IPS DF 19.7 (cell line): ENCODE data around the gene FYCO1.

Source experiments
- DNase-seq: peaks from one replicate; pipeline ENCODE4 v3.0.0-alpha.2; 2013; ENCODE audit warnings: low read depth, low spot score

FYCO1 gene

DNA sequence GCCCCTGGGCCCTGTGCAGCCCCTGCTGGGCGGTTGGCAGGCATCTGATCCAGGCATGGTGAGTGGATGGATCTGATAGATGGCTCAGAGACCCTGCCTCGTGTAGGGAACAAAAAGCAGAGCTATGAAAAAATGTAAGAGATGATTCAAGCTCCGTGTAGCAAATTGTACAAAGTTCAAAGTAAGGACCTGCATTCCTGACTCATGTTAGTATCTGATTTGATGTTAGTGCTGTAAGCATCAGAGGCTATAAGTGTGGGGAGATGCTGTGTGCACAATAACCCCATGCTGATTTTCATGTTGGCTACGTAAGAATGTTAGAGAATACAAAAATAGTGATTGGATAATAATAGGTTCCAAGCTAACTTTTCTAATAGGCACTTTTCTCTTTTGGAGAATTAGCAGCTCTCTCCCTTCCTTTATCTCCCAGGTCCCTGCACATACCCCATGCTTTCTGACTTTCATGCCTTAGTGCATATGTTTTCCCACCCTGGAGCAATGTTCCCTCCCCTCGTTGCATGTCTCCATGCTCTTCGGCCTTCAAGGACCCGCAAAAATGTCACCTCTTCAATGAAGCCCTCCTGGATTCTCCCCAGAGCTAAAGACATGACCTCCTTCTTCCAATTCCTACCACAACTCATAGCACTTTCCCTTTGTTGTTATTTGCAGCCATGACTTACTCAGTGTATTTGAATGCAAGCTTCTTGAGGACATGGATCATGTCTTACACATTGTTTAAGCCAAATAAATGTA lies 107.7 kb downstream of the FYCO1 start:
- no peak for DNase-seq

- DNase-seq: no peak
Measured at GRCh38 chr3:45887285-45887684, 108.3 kb downstream of the FYCO1 start.

DNA sequence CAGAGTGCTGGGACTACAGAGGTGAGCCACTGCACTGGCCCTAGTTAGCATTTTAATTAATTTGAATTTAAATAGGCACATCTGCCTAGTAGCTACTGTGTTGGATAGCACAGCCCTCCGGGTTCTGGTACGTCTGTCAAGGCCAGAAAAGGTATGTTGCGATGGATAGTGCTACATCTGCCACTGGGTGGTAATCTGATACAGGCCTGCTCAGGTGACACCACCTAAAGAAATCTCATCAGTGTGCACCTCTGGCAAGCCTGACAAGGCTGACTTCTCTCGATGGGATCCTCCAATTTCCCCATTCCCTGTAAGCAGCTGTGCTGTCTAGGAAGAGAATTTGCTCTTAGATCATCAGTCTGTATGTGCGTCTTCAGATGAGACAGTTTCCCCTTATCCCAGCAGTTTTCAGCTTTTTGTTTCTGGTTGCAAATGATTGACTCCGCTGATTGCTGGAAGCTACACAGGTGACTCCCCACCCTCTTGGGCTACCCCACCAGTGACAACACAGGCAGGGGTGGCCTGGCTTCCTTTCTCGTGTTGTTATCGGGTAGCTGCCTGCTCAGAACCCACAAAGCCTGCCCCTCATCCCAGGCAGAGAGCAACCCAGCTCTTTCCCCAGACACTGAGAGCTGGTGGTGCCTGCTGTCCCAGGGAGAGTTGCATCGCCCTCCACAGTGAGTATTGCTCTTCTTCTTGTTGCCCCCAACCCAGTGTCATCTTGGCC lies 109.5 kb downstream of the FYCO1 start, which contains the start of gene CCR9:
CCR9 (plus strand) TSS at position 565 of the 727 bp plus-strand sequence. CDS start 8,391 bp downstream, outside the sequence.
- DNase-seq: no peak

DNA sequence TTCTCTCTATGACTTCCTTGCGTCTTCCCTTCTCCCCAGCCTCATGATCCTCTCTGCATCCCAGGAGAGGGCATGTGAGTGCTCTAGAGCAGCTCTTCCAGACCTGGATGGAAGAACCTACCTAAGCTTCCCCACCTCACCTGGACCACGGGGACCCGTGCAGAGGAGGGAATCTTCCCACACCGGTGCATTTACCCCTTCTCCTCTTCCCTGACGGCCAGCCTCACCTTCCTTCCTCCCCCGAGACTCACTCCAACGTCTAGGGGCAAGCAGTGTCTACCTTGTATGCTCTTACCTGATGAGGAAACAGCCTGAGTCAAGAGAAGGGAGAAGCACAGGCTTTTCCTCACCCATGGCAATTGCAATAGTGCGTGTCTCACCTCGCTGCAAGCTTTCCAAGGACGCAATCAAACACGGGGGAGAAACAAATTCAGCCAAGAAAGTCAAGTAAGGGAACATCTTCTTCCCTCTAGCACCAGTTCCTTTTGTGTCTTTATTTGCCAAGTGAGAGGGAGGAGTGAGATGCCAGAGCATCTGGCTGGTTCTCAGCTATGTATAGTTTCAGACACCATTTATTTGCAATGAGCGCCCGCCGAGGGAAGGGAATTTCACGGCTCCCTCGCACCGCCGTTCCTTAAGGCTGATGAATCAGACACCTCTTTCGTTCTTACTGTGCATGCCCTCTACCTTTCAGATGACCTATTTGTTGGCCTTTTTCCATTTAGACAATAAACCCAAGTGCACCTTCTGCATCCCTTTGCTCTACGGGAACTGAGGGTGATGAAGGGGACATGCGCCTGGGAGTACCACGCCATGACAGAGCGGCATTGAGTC lies 111.0 kb downstream of the FYCO1 start:
- no peak for DNase-seq

DNA sequence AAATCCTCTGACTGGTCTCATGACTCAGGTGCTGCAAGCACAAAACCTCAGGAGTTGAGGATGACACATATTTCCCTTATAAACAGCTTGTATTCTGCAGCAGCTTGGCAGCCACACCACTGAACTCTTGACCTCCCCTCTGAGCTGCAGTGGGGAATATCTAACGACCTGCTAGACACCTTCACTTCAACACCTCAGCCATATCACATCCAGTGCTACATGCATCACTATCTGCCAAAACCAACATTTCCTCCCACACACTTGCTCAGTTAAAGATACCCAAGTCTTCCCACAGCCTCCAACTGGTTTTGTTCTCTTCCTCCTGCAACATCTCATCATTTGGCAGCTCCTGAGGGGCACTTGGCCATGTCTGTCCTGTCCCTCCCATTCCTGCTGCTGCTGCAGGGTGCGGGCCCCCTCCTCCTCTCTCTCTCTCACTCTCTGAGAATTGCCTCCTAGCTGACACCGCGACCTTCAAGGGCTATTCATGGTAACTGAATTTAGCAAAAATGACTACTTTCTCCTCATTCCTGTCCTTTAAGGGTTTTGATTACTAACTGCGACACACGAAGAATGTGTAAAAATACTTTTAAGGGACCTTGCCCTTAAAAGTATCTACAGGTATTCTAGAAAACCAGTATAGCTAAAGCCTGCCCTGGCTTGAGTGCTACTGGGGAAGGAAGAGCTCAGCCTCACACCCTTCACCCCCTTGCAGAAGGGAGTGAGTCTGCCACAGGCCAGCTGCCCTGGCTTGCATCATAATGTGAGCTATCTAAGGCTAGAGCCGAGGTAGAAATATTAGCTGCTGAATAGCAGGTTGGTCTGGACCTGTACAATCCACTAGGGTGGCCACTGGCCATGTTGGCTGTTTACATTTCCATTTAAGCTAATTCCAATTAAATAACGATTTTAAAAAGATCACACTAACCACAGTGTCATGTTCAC lies 114.3 kb downstream of the FYCO1 start:
- DNase-seq: no peak

GRCh38 chr3:45880725-45881077 lies 114.9 kb downstream of the FYCO1 start:
- no peak for DNase-seq

- DNase-seq: no peak
Measured at GRCh38 chr3:45878124-45878523, 117.5 kb downstream of the FYCO1 start.

DNA sequence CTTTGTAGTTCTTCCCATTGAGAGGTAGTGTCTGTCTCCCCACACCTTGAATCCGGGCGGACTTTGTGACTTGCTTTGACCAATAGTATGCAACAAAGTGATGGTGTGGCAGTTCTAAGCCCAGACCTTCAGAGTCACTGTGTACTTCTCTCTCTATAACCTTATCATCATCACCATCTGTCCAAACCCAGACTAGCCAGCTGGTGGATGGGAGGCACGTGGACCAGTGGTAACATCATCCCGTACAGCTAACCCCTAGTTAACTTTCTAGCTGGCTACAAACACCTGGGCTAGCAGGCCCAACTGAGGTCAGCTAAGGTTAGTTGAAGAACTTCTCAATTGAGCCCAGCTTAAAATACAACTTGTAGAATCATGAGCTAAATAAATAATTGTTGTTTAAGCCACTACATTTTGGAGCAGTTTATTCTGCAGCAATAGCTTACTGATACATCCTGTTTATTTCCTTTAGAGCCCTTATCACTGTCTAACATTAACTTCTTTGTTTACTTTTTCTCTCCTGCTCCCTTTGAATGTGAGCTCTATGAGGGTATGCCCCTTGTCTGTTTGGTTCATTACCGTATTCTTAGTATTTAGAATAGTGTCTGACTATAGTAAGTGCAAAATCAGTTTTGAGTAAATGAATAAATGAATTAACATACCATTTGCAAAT lies 120.8 kb downstream of the FYCO1 start:
- no peak for DNase-seq

- no peak for DNase-seq
Measured at GRCh38 chr3:45873638-45874037, 122.0 kb downstream of the FYCO1 start.

DNA sequence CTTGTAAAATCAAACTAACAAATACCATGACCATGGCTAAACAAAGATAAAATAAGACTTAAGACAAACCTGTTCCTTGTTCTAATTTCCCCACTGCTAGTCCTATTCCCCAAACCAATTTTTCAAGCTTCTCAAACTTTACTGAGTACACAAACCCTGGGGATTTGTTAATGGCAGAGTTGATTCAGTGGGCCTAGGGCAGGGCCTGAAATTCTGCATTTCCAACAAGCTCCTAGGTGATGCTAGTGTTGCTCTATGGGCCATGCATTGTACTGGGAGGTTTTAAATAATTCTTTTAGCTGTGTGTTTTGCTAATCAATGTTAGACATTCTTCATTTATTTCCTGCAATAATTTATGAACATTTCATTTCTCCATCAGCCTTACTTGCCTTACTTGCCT lies 122.6 kb downstream of the FYCO1 start:
- DNase-seq: no peak

DNA sequence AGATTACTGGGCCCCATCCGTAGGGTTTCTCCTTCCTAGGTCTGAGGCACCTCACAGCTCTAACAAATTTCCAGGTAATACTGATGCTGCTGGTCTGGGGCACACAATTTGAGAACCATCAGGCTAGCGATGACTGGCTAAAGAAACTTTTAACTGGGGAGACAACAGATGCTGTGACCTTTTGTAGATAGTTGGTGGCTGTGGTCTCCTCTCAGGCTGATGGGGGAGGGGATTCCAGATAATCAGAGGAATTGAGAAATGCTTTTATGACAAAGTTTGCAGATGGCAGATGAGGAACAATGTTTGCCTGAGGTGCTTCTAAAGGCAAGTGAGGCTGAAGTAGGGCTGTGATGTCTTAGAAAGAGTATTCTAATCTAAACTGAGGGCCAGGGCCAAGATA lies 123.1 kb downstream of the FYCO1 start:
- no peak for DNase-seq

DNA sequence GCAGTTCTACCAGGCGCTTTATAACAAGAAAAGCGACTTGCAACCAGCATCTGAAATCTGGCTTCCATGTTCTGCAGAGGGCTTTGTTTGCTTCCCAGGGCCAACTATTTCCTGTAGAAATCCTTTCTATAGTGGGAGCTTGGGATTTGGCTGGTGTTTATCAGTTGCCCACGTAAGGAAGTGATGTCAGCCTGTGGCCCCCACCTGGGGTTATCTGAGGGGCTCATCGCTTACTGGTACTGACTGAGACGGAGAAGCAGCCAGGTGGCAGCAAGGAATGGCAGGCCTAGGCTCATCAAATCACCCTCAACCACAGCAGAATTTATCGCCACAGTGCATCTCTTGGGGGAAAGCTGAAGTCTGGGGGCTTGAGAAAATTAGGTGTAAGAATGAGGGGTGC lies 123.8 kb downstream of the FYCO1 start:
- no peak for DNase-seq

DNA sequence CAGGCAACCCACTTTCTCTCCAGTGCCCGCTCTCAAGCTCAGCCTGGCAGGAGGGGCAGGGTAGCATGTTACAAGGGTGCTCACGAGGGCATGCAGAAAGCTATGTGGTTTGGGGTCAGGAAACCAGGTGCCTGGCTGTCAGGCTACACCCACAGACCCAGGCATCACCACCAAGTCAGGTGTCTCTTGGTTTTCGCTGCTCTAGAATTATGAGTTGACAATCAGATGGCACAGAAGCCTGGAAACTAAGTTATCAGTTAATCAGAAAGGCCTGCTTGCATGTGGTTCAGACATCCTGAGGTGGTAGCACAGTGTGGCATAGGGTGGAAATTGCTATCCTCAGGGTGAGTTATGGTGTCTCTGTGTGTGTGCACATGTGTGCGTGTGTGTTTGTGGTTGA lies 125.5 kb downstream of the FYCO1 start:
- no peak for DNase-seq

GRCh38 chr3:45869638-45870037 lies 126.0 kb downstream of the FYCO1 start:
- no peak for DNase-seq

DNA sequence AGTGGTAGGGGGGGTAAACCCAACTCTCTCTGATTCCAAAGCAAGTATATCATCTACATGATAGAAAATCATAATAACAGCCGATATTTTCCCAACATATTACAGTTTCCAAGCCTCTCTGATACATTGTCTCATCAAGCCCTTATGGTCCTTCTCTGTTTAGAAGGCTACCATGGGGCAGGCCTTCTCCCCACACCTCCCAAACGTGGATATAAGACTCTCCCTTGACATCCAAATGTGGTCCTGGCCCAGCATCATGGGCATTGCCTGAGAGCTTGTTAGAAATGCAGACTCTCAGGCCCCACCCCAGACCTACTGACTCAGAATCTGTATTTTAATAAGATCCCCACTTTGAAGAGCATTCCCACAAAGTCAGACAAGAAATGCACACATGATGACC lies 127.0 kb downstream of the FYCO1 start:
- DNase-seq: no peak

- DNase-seq: no peak
Measured at GRCh38 chr3:45868213-45868612, 127.4 kb downstream of the FYCO1 start.
